ENCODE measurements around the gene ASAP2.

The ASAP2 gene

GRCh38 chr2:9230051-9230802, 23.6 kb downstream of the ASAP2 start:
- no peak for DNase-seq (ENCODE audit: low read depth in 2 of 2, low spot score in 1 of 2)

- no peak for DNase-seq (ENCODE audit: low read depth in 2 of 2, low spot score in 1 of 2)
These were observed 24.3 kb downstream of the ASAP2 start for GRCh38 chr2:9230881-9231280.

- DNase-seq (ENCODE audit: low read depth in 2 of 2, low spot score in 1 of 2) = no peak
These were observed 24.9 kb downstream of the ASAP2 start for GRCh38 chr2:9231291-9232165.

GRCh38 chr2:9232166-9232479, 25.5 kb downstream of the ASAP2 start:
- no peak for DNase-seq (ENCODE audit: low read depth in 2 of 2, low spot score in 1 of 2)

- no peak for DNase-seq (ENCODE audit: low read depth in 2 of 2, low spot score in 1 of 2)
These were observed 26.3 kb downstream of the ASAP2 start for GRCh38 chr2:9232886-9233285.

- DNase-seq (ENCODE audit: low read depth in 2 of 2, low spot score in 1 of 2) = no peak
These were observed 28.1 kb downstream of the ASAP2 start for GRCh38 chr2:9234680-9235146.

GRCh38 chr2:9235147-9236044, 28.8 kb downstream of the ASAP2 start:
- no peak for DNase-seq (ENCODE audit: low read depth in 2 of 2, low spot score in 1 of 2)

- no peak for DNase-seq (ENCODE audit: low read depth in 2 of 2, low spot score in 1 of 2)
These were observed 29.4 kb downstream of the ASAP2 start for GRCh38 chr2:9236045-9236344.

GRCh38 chr2:9236867-9237266, 30.3 kb downstream of the ASAP2 start:
- no peak for DNase-seq (ENCODE audit: low read depth in 2 of 2, low spot score in 1 of 2)

- no peak for DNase-seq (ENCODE audit: low read depth in 2 of 2, low spot score in 1 of 2)
These were observed 31.2 kb downstream of the ASAP2 start for GRCh38 chr2:9237831-9238230.

GRCh38 chr2:9238591-9239326, 32.1 kb downstream of the ASAP2 start:
- DNase-seq (ENCODE audit: low read depth in 2 of 2, low spot score in 1 of 2) = no peak

- DNase-seq (ENCODE audit: low read depth in 2 of 2, low spot score in 1 of 2) = no peak
These were observed 33.0 kb downstream of the ASAP2 start for GRCh38 chr2:9239616-9240015.

GRCh38 chr2:9240745-9241144, 34.1 kb downstream of the ASAP2 start:
- DNase-seq (ENCODE audit: low read depth in 2 of 2, low spot score in 1 of 2) = no peak

GRCh38 chr2:9241233-9241632, 34.6 kb downstream of the ASAP2 start:
- no peak for DNase-seq (ENCODE audit: low read depth in 2 of 2, low spot score in 1 of 2)

GRCh38 chr2:9243357-9243756, 36.7 kb downstream of the ASAP2 start:
- no peak for DNase-seq (ENCODE audit: low read depth in 2 of 2, low spot score in 1 of 2)

GRCh38 chr2:9244985-9245544, 38.5 kb downstream of the ASAP2 start:
- DNase-seq (ENCODE audit: low read depth in 2 of 2, low spot score in 1 of 2) = no peak

GRCh38 chr2:9247177-9247576, 40.6 kb downstream of the ASAP2 start:
- DNase-seq (ENCODE audit: low read depth in 2 of 2, low spot score in 1 of 2) = no peak

GRCh38 chr2:9247786-9248185, 41.2 kb downstream of the ASAP2 start:
- no peak for DNase-seq (ENCODE audit: low read depth in 2 of 2, low spot score in 1 of 2)

- no peak for DNase-seq (ENCODE audit: low read depth in 2 of 2, low spot score in 1 of 2)
These were observed 41.8 kb downstream of the ASAP2 start for GRCh38 chr2:9248363-9248762.

- DNase-seq (ENCODE audit: low read depth in 2 of 2, low spot score in 1 of 2) = no peak
These were observed 42.6 kb downstream of the ASAP2 start for GRCh38 chr2:9249020-9249800.
